Neural cell (in vitro differentiated cells): ENCODE results near the gene CDC5L. TPM values are rescaled to one million over a fixed set of nuclear protein-coding genes. Genes with fewer than 3 reads are reported as not detected.

Source experiments
- H2AFZ ChIP-seq: fragments of 200-600, 300-800 bp; sonication (generic), shearing (Covaris generic); 2 replicates; pipeline ENCODE4 v1.6.0; 2014; ENCODE audit warnings: low read depth, mild to moderate bottlenecking, antibody characterized with exemption, low read length, moderate library complexity
- H3F3A ChIP-seq: fragments of 200-600 bp; shearing (Covaris generic); 2 replicates; pipeline ENCODE4 v1.6.1; 2016; ENCODE audit warnings: mild to moderate bottlenecking, moderate library complexity, mixed read lengths, antibody characterized with exemption, low read length; ENCODE audit not compliant: insufficient read depth, poor library complexity, severe bottlenecking
- H3K27ac ChIP-seq: fragments of 200-600, 300-800 bp; sonication (generic), shearing (Covaris generic); 2 replicates; pipeline ENCODE4 v1.5.1; 2014; ENCODE audit warnings: mild to moderate bottlenecking, low read length, moderate library complexity
- H3K27me3 ChIP-seq: fragments of 300-800, 200-600 bp; sonication (generic), shearing (Covaris generic); 2 replicates; pipeline ENCODE4 v1.6.0; 2014; ENCODE audit warnings: mild to moderate bottlenecking, low read depth, low read length, moderate library complexity; ENCODE audit not compliant: insufficient read depth
- H3K36me3 ChIP-seq: fragments of 300-800, 200-600 bp; sonication (generic), shearing (Covaris generic); 2 replicates; pipeline ENCODE4 v1.5.1; 2014; ENCODE audit warnings: mild to moderate bottlenecking, antibody characterized with exemption, low read length, moderate library complexity; ENCODE audit not compliant: insufficient read depth
- H3K4me2 ChIP-seq: fragments of 300-800, 200-600 bp; sonication (generic), shearing (Covaris generic); 2 replicates; pipeline ENCODE4 v1.6.0; 2014; ENCODE audit warnings: mild to moderate bottlenecking, low read length
- H3K4me3 ChIP-seq: fragments of 300-800, 200-600 bp; sonication (generic), shearing (Covaris generic); 2 replicates; pipeline ENCODE4 v1.5.1; 2014; ENCODE audit warnings: mild to moderate bottlenecking, low read length, moderate library complexity
- H3K79me2 ChIP-seq: fragments of 200-600 bp; shearing (Covaris generic); replicated peaks from 2 replicates; pipeline ENCODE4 v1.6.0; 2014; ENCODE audit warnings: mild to moderate bottlenecking, low read length, moderate library complexity; ENCODE audit not compliant: insufficient read depth
- H3K9ac ChIP-seq: fragments of 300-800, 200-600 bp; sonication (generic), shearing (Covaris generic); 2 replicates; pipeline ENCODE4 v1.6.1; 2016; ENCODE audit warnings: mild to moderate bottlenecking, low read length, mixed read lengths
- H3K9me2 ChIP-seq: fragments of 200-600 bp; shearing (Covaris generic); 2 replicates; pipeline ENCODE4 v1.6.1; 2016; ENCODE audit warnings: mild to moderate bottlenecking, low read length, mixed read lengths; ENCODE audit not compliant: insufficient read depth
- H3K9me3 ChIP-seq: fragments of 200-600, 300-800 bp; sonication (generic), shearing (Covaris generic); 2 replicates; pipeline ENCODE4 v1.6.1; 2016; ENCODE audit warnings: mild to moderate bottlenecking, mixed run types, low read length, moderate library complexity, mixed read lengths
- H4K20me1 ChIP-seq: fragments of 200-600 bp; shearing (Covaris generic); 2 replicates; pipeline ENCODE4 v1.6.1; 2016; ENCODE audit warnings: mild to moderate bottlenecking, mixed run types; ENCODE audit not compliant: insufficient read depth
- CTCF ChIP-seq: fragments of 450-650 bp; IDR thresholded peaks from 2 replicates; pipeline ENCODE4 v1.5.1; 2014; ENCODE audit warnings: antibody characterized with exemption, mild to moderate bottlenecking, moderate library complexity; ENCODE audit not compliant: poor library complexity, severe bottlenecking
- EP300 ChIP-seq: fragments of 450-650 bp; conservative IDR thresholded peaks from 2 replicates; pipeline ENCODE4 v1.6.1; 2014; ENCODE audit warnings: antibody characterized with exemption, mild to moderate bottlenecking, moderate library complexity; ENCODE audit not compliant: poor library complexity, severe bottlenecking
- EZH2 ChIP-seq: fragments of 200-600, 300-800 bp; shearing (Covaris generic), sonication (generic); IDR thresholded peaks from 2 replicates; pipeline ENCODE4 v1.6.1; 2014; ENCODE audit warnings: antibody characterized with exemption, low read length, borderline replicate concordance, mild to moderate bottlenecking; ENCODE audit not compliant: insufficient read depth, poor library complexity, severe bottlenecking
- MXI1 ChIP-seq: fragments of 450-650 bp; conservative IDR thresholded peaks from 2 replicates; pipeline ENCODE4 v1.6.1; 2014; ENCODE audit warnings: antibody characterized with exemption, mild to moderate bottlenecking; ENCODE audit not compliant: poor library complexity, severe bottlenecking
- POLR2AphosphoS5 ChIP-seq: IDR thresholded peaks from 2 replicates; pipeline ENCODE4 v1.6.1; 2012
- RAD21 ChIP-seq: fragments of 450-650 bp; conservative IDR thresholded peaks from 2 replicates; pipeline ENCODE4 v1.6.1; 2014; ENCODE audit warnings: antibody characterized with exemption, mild to moderate bottlenecking, moderate library complexity
- REST ChIP-seq: IDR thresholded peaks from 2 replicates; pipeline ENCODE4 v1.6.1; 2012; ENCODE audit warnings: borderline replicate concordance
- SMC3 ChIP-seq: fragments of 450-650 bp; conservative IDR thresholded peaks from 2 replicates; pipeline ENCODE4 v1.6.1; 2014; ENCODE audit warnings: antibody characterized with exemption, mild to moderate bottlenecking, moderate library complexity; ENCODE audit not compliant: poor library complexity
- TAF1 ChIP-seq: IDR thresholded peaks from 2 replicates; pipeline ENCODE4 v1.6.1; 2012; ENCODE audit warnings: low read depth
- polyA plus RNA-seq: library from polyadenylated mRNA; depleted of rRNA; stranded (reverse); fragments of >200 nt; gene quantifications from 2 replicates; pipeline ENCODE4 v1.2.3, GENCODE V29; 2014

Gene CDC5L
- polyA plus RNA-seq, 1 donor from 2014 or later = 28.9 TPM

GRCh38 chr6:44428682-44429081 is 41.2 kb downstream of the CDC5L start:
- no peak overlapping the region for H3K27ac ChIP-seq
- no peak overlapping the region for H3K4me3 ChIP-seq
- TF ChIP-seq CTCF = no peak
- H2AFZ ChIP-seq = no peak overlapping the region
- H3K9me3 ChIP-seq = no peaks in the 10 kb centered on the region
- no peaks in the 10 kb centered on the region for H4K20me1 ChIP-seq
- no peaks in the 10 kb centered on the region for H3F3A ChIP-seq
- H3K4me2 ChIP-seq = no peak overlapping the region
- no peaks in the 10 kb centered on the region for H3K27me3 ChIP-seq
- no peak overlapping the region for H3K9ac ChIP-seq
- peaks cover 7% of the 10 kb centered on the region for H3K36me3 ChIP-seq
- no peaks in the 10 kb centered on the region for H3K79me2 ChIP-seq
- no peaks in the 10 kb centered on the region for H3K9me2 ChIP-seq

GRCh38 chr6:44430326-44430725 is 42.8 kb downstream of the CDC5L start:
- H3F3A ChIP-seq = no peaks in the 10 kb centered on the region
- H3K79me2 ChIP-seq = no peaks in the 10 kb centered on the region
- peaks cover 7% of the 10 kb centered on the region for H3K36me3 ChIP-seq
- no peak overlapping the region for H2AFZ ChIP-seq
- no peak overlapping the region for H3K9ac ChIP-seq
- TF ChIP-seq POLR2AphosphoS5 (no peak), EP300 (no peak), RAD21 (no peak), EZH2 (no peak), TAF1 (no peak), REST (no peak), CTCF (no peak), SMC3 (no peak), MXI1 (no peak)
- no peaks in the 10 kb centered on the region for H3K27me3 ChIP-seq
- no peaks in the 10 kb centered on the region for H3K9me3 ChIP-seq
- no peak overlapping the region for H3K4me2 ChIP-seq
- H3K27ac ChIP-seq = no peak overlapping the region
- no peaks in the 10 kb centered on the region for H3K9me2 ChIP-seq
- no peak overlapping the region for H3K4me3 ChIP-seq
- H4K20me1 ChIP-seq = no peaks in the 10 kb centered on the region
